GM12864 (cell line): ENCODE data around the gene ASCC2.

Experiments used
- DNase-seq: peaks from one replicate; pipeline ENCODE4 v3.0.0-alpha.2; 2011; ENCODE audit warnings: low read depth
- H3K4me3 ChIP-seq: 2 replicates; pipeline ENCODE4 v1.5.1; 2011; ENCODE audit warnings: mild to moderate bottlenecking, low read depth, low read length, control low read depth
- CTCF ChIP-seq: IDR thresholded peaks from 2 replicates; pipeline ENCODE4 v1.5.1; 2011; ENCODE audit warnings: low read depth, mild to moderate bottlenecking, moderate library complexity, low read length, control low read depth, inconsistent platforms; ENCODE audit errors: missing control alignments

Gene ASCC2

GRCh38 chr22:29813563-29813962 lies 24.5 kb downstream of the ASCC2 start:
- TF ChIP-seq CTCF, result no peak
- no peak overlapping the region for H3K4me3 ChIP-seq
- DNase-seq, result no peak

- no peak for TF ChIP-seq CTCF
- no peak overlapping the region for H3K4me3 ChIP-seq
- DNase-seq, result no peak
These were observed 24.9 kb downstream of the ASCC2 start for GRCh38 chr22:29813126-29813525.

- no peak for DNase-seq
- TF ChIP-seq CTCF, result no peak
- H3K4me3 ChIP-seq, result no peak overlapping the region
These were observed 26.7 kb downstream of the ASCC2 start for GRCh38 chr22:29811377-29811776.

GRCh38 chr22:29810216-29810615 lies 27.9 kb downstream of the ASCC2 start:
- no peak for DNase-seq
- no peak for TF ChIP-seq CTCF
- H3K4me3 ChIP-seq, result no peak overlapping the region

GRCh38 chr22:29806196-29806595 lies 31.9 kb downstream of the ASCC2 start:
- no peak for TF ChIP-seq CTCF
- no peak for DNase-seq
- H3K4me3 ChIP-seq, result no peak overlapping the region

- TF ChIP-seq CTCF, result no peak
These were observed 33.1 kb downstream of the ASCC2 start for GRCh38 chr22:29804985-29805384.

GRCh38 chr22:29803190-29803589 lies 34.9 kb downstream of the ASCC2 start:
- H3K4me3 ChIP-seq, result no peak overlapping the region
- DNase-seq, result no peak
- TF ChIP-seq CTCF, result no peak

More at GRCh38 chr22:29804985-29805384, 33.1 kb downstream of the ASCC2 start:
- DNase-seq, result no peak
- H3K4me3 ChIP-seq, result no peak overlapping the region
